Stimulated activated CD4-positive, alpha-beta T cell treated with anti-CD3 and anti-CD28 coated beads, Interleukin-1b, Interleukin-23, amount 100 ng/mL, for 24 hours (primary cell): ENCODE data around the gene ZNF644.

Experiments used
- DNase-seq, 4 experiments: peaks; one replicate each; pipeline ENCODE4 v3.0.0-alpha.2; 2020; ENCODE audit warnings: low read depth in 4 of 4, low spot score in 1 of 4

ZNF644 gene

GRCh38 chr1:90989302-90989701 is 32.5 kb downstream of the ZNF644 start:
- no peak for DNase-seq

- no peak for DNase-seq
These were observed 34.0 kb downstream of the ZNF644 start for GRCh38 chr1:90987841-90988240.

- no peak for DNase-seq
These were observed 34.9 kb downstream of the ZNF644 start for GRCh38 chr1:90986953-90987352.

- DNase-seq: no peak
These were observed 44.3 kb downstream of the ZNF644 start for GRCh38 chr1:90977522-90977921.

DNA sequence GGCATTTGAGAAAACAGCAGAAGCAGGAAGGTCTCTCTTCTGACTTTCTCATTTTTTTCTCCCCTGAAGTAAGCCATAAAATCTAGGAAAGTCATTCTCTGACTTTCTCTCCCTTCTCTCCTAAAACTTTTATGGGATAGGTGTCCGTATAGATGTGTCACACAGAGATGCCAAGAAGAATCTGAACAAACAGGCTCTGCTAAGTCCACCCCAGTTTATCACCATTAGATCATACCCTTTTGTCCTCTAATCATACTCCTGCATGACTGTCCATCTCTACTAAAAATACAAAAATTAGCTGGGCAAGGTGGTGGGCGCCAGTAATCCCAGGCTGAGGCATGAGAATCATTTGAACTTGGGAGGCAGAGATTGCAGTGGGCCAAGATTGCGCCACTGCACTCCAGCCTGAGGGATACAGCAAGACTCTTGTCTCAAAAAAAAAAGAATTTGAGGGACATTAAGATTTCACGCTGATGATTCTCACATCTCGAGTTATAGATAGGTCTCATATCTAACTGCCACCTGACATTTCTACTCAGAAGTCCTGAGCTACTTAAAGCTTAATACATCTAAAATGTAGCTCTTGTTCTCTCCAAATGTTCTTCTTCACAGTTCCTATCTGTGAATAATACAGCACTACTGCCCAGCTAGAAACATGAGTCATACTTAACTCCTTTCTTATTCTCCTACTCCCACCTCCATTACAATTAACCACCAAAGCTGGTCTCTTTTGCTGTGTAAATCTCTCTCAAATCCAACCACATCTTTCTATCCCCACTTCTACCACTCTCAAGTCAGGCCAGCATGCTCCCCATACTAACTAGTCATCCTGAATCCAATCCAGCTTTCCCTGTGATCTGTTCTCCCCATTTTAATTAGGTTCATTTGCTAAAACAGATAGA is 47.7 kb downstream of the ZNF644 start:
- DNase-seq: no peak

DNA sequence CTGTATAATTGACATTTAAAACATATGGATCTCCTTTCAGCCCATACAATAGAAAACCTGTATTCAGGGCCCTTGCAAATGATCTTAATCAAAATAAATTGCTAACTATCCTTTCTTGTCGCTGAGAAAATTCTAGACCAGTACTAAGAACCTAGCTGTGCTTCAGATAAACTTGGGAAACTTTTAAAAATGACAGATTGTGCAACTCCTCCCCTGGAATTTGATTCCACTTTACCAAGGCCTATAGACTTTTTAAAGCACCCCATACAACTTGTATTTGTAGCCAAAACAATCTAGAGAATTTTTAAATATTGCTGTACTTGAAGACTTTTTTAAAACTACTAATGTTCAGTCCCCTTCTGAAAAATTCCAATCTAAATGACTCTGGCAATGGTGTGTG is 51.6 kb downstream of the ZNF644 start:
- DNase-seq: no peak

GRCh38 chr1:90969241-90969640 is 52.6 kb downstream of the ZNF644 start:
- no peak for DNase-seq

DNA sequence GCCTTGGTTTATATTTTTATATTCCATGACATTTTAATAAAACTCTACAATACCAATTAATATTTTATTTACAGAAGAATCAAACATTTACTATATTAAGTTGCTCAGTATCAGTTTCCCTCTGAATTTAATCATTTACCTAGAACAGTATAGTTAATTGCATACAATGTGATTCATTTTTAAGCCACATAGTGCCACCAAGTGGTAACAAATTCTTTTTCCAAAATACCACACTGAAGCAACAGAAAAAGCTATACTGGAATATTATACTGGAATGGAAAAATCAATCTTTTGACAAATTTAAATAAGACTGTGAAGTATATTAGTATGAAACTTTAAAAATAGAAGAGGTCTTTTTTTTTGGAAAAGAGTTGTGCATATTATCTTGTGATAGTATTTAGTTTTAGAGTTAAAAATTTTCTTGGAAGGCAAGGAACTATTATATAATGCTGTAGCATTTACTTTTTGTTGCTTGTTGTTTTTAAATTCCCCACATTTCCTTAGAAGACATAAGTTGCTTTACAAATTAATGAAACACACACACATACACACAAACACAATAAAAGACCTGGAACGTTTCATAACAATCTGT is 57.3 kb downstream of the ZNF644 start:
- no peak for DNase-seq

DNA sequence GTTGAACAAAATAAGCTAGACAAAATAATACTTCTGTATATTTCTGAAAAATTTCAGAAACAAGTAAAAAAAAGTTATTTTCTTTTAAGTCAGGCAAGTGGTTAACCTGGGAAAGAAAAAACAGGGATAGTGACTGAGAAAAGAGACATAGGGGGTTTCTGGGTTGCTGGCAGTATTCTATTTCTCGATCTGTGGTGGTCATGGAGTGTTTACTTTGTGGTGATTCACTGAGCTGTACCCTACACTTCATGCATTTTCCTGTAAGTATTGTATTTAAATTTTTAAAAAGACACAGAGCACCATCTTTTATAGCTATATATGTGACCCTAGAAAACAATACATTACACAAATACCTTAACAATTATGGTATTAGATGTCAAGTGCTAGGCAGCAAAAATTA is 58.2 kb downstream of the ZNF644 start:
- DNase-seq: no peak

DNA sequence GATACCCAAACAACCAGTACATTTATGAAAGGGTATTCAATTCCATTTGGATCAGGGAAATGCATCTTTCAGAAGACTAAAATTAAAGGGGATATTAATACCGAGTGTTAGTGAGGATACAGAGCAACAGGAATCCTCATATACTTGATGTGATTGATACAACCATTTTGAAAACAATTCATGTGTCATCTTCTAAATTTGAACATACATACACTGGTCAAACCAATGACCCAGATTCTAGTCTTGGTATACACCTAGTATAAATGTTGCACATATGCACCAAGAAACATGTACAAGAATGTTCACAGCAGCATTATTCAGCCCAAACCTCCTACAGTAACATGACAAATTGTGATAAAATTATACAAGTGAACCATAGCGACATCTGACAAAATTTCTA is 58.6 kb downstream of the ZNF644 start:
- no peak for DNase-seq

DNA sequence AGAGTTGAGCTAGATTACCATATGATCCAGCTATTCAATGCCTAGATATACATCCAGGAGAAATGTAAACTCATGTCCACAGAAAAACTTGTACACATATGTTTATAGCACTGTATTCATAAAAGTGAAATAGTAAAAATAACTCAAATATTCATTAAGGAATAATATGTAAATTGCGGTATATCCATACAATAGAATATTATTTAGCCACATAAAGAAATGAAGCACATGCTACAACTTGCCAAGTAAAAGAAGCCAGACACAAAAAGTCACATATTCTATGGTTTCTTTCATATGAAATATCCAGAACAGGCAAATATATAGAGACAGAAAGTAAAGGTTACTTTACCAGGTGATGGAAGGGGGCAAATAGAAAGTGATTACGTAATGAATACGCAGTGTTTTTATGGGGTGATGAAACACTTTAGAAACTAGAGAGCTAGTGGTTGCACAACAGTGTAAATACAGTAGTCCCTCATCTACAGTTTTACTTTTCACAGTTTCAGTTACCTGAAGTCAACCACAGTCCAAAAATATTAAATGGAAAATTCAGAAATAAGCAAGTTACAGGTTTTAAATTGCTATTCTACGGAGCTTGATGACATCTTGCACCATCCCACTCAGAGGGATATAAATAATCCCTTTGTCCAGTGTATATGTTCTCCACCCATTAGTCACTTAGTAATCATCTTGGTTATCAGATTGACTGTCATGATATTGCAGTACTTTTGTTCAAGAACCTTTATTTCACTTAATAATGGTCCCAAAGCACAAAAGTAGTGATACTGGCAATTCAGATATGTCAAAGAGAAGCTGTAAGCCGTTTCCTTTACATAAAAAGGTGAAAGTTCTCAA is 62.3 kb downstream of the ZNF644 start:
- no peak for DNase-seq

- DNase-seq: no peak
These were observed 64.3 kb downstream of the ZNF644 start for GRCh38 chr1:90957497-90957896.

- no peak for DNase-seq
These were observed 66.1 kb downstream of the ZNF644 start for GRCh38 chr1:90955769-90956168.

GRCh38 chr1:90952906-90953305 is 68.9 kb downstream of the ZNF644 start:
- no peak for DNase-seq

GRCh38 chr1:90951009-90951408 is 70.8 kb downstream of the ZNF644 start:
- no peak for DNase-seq

DNA sequence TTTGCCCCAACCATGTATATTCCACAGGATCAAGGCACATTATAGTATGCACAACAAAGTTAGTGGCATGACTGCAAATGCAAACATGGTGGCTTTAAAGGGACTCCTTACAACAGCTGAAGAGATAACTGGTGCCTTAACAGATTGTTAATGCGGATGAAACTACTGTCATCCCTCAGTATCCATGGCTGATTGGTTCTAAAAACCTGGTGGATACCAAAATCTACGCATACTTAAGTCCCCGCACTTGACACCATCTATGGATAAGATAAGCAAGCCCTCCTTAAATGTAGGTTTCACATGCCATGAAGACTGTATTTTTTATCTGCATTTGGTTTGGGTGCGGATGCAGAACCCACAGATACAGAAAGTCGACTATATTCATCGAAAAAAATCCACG is 73.5 kb downstream of the ZNF644 start:
- DNase-seq: no peak

DNA sequence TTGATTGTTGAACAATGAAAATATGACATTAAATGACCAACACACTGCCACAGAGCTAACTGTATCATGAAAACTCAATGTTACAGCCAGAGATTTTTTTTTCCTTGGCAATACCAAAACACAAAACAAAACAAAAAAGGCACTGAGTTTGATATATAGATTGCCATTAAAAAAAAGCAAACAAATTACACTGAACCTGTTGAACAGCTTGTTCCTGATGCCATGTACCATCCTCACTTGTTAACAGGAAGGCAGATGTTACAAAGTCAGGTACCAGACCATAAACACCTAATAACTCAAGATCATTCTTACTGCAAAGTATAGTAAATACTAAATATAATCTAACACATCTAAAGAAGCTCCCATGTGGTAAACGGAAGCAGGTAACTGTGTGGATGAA is 75.2 kb downstream of the ZNF644 start:
- DNase-seq: no peak

DNA sequence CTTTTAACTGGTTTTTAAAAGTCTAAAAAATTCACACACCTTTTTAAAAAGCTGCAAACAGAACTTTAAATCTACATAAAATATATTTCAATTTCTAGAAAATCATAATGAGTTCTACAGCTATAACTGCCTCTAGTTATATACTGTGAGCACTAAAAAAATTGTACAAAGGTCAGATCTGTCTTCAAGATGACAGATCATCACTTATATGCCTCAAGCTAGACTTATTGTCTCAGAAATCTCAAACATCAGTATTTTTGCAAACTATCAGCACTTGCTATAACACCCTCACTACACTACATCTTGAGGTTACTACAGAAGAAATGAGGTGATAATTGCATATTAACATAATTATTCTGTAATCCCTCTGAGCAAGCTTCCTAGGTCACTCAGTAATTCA is 76.5 kb downstream of the ZNF644 start:
- no peak for DNase-seq

GRCh38 chr1:90943966-90944365 is 77.9 kb downstream of the ZNF644 start:
- DNase-seq: no peak

DNA sequence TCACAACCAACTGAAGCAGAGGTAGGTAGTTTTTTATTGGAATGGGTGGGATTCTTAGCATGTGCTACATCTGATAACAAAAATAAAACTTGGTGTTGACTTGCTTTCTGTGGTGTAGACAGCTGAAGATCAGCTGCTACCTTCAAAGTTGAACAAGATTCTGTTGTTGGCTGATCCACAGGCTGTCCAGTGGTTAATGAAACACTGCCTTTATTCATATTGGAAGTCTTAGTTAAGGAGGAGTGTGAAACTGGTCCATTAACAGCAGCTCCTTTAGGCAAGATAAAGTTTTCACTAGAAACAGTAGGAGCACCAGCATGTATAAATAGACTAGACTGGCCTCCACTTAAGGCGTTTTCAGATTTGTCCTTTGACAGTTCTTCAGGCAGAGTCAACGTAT is 81.1 kb downstream of the ZNF644 start:
- DNase-seq: no peak

DNA sequence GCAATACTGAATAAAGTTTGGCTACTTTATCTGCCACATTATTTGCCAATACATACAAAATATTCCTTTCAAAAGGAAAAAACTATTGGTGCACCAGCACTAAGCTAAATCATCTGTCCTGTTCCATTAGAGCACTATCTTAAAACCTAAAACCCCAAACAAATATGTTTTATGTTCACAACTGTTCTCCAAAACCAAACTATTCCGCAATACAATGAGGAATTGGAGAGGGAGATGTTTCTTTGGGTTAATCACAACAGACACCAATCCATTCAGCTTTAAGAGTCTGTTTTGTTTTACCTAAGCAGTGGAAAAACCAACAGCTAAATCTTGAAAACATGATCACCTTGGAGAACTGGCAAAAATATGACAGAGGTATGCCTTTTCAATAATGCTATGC is 85.1 kb downstream of the ZNF644 start:
- no peak for DNase-seq

GRCh38 chr1:90936061-90936460 is 85.8 kb downstream of the ZNF644 start:
- DNase-seq: no peak
